HG02759 (cell line): Measurements from ENCODE around the gene MUC2.

Experiments
- ATAC-seq: cut with Tn5 transposase; IDR thresholded peaks from one replicate; pipeline ENCODE4 v1.9.1; 2021; ENCODE audit warnings: mild to moderate bottlenecking, moderate library complexity; ENCODE audit not compliant: unreplicated experiment

The MUC2 gene

DNA sequence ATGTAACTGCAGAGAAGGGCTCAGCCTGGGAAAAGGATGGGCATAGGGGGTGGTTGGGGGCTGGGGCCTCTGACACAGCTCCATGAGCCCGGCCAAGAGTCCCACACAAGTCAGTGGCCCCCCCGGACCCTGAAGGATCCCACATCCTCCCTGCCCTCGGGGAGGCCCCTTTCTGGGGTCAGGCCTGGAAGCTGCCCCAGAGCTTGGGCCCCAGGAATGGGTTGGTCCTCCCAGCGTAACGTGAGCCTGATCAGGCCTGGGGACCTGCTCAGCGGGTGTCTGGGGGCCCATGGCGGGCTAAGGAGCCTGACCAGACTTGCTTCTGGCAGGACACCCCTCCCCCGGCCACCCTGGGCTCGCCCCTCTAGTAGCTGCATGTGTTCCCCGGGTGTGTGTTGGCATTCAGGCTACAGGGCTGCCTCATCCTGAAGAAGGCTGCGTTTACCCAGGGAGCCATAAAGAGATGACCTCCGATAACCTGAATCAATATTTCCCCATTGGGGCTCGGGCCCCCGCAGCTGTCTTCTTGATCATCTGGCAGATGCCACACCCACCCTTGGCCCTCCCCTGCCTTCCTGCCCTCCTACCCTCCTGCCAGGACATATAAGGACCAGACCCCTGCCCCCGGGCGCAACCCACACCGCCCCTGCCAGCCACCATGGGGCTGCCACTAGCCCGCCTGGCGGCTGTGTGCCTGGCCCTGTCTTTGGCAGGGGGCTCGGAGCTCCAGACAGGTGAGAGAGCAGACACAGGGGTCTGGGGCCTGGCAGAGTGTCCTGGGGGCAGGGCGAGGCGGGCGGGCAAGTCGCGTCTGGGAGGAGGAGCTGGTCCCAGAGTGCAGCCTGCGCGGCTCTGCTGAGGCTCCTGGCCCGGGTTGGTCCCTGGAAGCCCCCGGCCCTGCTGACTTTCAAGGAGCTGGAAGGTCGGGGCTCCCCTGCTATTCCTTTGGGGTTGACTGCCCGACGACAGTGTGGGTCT is at the start of gene MUC2:
Gene MUC2 (plus strand): TSS at position 631 of the 978 bp plus-strand sequence.
- no peak for ATAC-seq

- ATAC-seq: no peak
Observed at GRCh38 chr11:1025410-1026162, 49.1 kb upstream of the MUC2 start.

- ATAC-seq: no peak
Observed at GRCh38 chr11:1026163-1026450, 48.6 kb upstream of the MUC2 start.

- ATAC-seq: no peak
Observed at GRCh38 chr11:1026641-1027482, 47.8 kb upstream of the MUC2 start.

DNA sequence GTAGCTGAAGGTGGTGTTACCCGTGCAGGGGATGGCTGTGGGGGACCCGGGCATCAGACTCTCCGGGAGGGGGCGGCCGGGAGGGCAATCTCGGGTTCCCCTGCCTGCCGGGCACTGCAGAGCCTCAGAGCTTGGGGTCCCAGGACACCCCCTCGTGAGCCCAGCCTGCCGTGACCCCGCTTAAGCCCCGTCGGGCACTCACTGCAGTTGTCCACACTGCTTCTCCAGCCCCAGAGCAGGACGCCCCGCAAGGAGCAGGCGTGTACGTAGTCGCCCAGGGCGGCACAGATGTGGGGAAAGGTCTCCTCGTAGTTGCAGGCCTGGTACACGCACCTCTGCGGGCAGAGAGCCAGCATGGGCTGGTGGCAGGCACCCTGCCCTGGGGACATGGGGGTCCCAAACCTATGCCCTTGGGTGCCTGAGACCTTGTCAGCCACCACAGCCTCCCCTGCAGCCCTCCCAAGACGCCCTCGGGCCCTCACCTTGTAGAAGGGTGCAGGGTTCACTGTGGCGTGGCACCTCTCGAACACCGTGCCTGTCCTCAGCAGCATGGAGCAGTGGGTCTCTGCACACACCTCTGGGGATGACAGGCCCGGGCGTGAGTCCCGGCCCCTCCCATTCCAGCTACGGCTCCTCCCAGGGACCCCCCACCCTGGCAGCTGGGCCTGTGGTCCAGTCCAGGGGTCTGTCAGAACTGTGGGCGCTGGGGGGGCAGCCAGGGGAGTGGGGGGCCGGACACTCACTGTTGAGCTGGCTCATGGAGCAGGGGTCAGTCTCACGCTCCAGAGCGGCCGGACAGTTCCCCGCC is 47.0 kb upstream of the MUC2 start:
- ATAC-seq: no peak

- ATAC-seq: no peak
Observed at GRCh38 chr11:1028291-1028540, 46.5 kb upstream of the MUC2 start.

DNA sequence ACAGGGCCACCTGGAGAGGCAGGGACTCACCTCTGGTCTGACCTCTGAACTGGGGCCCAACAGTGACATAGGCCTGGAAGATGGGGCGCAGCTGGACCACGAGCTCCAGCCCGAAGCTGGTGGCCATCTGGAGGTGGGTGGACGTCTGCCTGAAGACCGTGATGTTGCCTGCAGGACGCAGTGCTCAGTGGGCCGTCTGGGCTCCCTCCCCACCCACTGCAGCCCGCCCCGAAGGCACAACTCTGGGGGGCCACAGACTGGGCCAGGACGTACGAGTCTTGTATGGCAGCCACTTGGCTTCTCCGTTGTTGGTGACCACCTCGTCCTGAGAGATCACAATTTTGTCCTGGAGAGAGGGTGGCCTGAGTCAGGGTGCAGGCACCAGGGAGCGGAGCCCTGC is 46.1 kb upstream of the MUC2 start:
- ATAC-seq: no peak

DNA sequence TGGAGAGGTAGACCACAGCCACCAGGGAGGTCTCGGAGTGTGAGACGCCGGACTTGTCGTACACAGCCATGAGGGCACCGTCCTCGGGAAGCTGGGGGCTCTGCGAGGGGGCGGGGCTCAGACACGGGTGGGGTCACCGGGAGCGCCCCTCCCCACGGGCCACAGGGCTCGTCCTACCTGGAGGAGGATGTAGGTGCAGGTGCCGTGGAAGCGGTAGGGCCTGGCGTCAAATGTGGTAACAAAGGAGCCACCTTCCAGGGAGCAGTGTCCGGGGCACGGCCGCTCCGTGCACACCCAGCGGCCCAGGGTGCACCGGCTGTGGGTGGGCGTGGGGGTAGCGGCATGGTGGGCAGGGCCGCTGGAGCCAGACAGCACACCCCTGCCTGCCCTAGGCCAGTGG is 45.6 kb upstream of the MUC2 start:
- no peak for ATAC-seq

DNA sequence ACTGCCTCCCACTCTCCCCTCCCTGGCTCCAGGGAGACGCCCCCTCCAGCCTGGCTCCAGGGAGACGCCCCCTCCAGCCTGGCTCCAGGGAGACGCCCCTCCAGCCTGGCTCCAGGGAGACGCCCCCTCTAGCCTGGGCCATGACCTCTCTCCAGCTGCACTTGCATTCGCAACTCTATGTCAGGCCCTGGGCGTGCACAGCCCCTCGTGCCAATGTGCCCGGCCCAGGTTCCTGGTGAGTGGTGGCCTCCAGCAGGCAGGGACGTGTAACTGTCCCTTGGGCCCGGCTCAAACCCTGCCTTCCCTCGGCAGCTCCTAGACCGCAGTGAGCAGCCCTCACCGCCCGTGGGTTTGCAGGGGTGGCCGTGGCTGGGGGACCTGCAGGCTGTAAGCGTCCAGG is 45.0 kb upstream of the MUC2 start:
- no peak for ATAC-seq

- no peak for ATAC-seq
Observed at GRCh38 chr11:1030086-1030485, 44.6 kb upstream of the MUC2 start.

DNA sequence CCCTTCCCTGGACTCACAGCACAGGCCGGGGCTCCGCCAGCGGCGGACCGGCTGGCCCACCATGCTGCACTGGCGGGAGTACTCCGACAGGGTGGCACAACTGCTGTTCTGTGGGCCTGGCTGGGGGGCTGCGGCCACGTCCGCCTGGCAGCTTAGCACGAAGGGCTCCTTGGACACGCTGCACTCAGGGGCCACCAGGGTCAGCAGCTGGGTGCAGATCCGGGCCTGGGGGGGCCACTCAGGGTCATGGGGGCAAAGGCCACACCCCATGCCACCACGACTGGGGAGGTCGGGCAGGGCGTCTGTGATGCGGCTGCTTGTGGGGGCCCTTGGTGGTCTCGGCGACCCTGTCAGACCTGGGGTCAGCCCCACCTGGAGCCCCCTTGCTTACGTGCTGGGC is 44.1 kb upstream of the MUC2 start:
- no peak for ATAC-seq

DNA sequence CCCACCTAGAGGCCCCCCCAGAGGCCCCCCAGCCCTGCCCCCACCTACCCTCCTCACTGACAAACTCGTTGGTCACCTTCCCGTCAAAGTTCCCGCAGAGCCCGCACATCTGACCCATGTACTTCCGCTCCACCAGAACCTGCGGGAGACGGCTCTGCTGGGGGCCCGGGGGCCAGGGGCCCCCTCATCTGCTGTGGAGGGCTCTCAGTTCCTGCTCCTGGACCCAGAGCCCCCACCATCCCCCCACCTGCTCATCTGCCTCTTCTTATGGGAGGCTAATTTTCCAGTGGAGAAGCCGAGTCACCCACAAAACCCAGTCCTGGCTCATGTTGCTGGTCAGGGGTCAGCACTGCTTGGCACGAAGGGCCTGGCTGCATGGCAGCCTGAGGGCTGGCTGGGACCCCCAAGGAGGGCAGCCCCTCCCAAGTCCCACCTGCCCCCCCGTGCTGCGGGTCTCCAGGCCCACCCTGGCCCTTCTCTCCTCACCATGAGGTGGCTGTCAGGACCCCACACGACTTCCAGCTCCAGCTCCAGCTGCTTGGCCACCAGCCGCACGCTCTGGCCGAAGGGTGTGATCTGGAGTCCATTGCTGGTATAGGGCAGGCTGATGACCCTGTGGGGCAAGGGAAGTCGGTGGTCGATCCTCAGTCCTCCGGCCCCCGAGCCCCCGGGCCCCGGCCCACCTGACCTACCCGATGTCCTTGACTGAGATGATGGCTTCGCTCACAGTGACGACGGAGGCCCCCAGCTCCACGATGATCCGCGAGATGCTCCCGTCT is 43.4 kb upstream of the MUC2 start:
- ATAC-seq: no peak

DNA sequence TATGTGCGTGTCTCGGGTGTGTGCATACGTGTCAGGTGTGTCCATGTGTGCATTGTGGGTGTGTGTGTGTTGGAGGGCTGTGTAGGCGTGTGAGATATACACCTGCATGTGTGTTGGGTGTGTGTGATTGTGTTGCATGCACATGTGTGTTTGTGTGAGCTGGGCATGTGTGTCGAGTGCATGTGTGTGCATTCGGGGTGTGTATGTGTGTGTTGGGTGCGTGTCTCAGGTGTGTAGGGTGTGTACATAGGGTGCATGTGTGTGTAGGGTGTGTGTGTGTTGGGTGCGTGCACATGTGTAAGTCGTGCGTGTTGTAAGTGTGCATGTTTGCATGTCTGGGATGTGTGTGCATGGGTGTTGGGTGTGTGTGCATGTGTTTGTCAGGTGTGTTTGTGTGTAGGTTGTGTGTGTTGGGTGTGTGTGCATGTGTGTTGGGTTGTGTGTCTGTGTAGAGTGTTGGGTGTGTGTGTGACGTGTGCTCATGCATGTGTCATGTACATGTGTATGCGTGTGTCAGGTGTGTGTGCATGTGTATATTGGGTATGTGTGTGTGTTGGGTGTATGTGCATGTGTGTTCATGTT is 42.3 kb upstream of the MUC2 start:
- no peak for ATAC-seq

DNA sequence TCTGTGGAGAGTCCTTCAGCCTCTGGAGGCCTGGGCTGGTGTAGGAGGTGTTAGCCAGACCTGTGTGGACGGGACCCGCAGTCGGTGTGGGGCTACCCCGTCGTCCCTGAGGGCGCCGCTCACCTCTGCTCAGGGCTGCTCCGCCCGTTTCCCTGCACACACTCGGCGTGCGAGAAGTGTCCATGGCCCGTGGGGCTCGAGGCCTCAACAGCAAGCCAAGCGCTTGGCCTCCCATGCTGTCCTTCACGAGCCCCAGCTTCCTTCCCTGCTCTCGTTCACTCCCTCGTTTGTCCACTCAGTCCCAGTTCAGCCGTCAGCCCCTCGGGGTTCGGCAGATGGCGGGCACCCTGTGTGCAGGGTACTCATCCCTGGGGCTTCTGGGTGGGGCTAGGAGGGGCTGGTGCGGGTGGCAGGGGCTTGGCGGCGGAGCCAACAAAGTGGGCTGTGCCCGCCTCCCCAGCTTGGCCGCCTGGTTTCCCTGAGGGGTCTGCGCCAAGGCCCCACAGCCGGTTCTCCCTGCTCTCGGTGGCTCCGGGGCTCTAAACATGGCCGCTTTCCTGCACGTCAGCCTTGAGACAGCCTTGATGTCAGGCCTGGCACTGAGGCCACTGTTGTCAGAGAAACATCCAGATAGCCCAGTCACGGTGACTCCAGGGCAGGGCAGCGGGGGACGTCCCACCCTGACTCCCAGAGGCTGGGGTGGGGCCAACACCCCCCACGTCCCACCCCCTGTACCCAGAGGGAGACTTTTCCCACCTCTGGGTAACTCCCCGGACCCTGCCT is 41.5 kb upstream of the MUC2 start:
- no peak for ATAC-seq

DNA sequence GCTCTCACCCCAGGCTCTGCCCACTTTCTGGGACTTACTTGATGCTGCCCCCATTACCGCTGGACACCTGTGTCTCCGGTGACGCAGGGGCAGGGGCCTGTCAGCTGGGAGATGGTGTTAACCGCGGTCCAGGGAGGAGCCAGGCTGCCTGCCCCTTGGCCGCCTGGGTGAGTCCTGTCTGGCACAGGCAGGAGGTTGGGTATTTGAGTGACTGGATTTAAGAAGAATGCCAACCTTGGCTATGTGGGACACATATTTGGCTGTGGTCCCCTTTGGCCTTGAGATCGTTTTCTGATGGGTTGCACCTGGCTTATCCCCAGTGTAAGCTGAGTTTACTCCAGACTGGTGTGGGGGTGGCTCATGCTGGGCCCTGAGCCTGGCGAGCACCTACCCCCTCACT is 40.7 kb upstream of the MUC2 start:
- ATAC-seq: no peak

DNA sequence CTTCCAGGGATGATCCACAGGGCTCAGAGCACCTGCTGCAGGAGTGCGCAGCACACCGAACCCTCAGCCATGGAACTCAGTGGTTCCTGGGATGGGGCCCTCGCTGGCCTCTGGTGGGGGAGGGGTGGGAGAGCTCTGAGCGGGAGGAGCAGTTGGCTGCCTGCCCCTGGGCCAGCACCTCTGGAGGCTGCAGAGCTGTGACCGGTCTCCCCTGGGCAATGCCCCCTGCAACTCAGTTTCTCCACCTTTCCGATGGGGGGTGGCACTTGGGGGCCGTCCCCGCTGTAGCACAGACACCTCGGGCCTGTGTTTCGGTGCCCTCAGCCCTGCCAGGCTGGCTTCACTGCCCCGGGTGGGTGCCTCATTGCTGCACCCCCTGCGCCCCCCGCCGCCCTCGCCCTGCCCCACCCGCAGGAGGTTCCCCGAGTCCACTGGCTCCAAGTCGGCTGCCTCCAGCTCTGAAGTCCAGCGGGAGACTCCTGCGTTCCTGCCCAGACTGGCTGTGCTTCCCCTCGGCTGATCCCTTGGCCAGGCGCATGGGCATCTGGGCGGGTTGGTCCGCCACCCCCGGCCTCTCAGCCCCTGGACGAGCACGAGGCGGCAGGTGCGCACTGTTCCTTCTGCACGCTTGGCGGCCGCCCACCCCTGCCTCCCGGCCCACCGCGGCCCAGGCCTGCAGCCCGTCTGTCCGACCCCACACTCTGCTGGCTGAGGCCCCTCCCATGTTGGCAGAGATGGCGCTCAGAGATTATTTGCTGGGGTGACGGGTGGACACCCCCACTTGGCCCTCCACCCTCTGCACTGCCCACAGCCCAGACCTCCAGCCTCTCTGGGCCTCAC is 40.0 kb upstream of the MUC2 start:
- no peak for ATAC-seq

DNA sequence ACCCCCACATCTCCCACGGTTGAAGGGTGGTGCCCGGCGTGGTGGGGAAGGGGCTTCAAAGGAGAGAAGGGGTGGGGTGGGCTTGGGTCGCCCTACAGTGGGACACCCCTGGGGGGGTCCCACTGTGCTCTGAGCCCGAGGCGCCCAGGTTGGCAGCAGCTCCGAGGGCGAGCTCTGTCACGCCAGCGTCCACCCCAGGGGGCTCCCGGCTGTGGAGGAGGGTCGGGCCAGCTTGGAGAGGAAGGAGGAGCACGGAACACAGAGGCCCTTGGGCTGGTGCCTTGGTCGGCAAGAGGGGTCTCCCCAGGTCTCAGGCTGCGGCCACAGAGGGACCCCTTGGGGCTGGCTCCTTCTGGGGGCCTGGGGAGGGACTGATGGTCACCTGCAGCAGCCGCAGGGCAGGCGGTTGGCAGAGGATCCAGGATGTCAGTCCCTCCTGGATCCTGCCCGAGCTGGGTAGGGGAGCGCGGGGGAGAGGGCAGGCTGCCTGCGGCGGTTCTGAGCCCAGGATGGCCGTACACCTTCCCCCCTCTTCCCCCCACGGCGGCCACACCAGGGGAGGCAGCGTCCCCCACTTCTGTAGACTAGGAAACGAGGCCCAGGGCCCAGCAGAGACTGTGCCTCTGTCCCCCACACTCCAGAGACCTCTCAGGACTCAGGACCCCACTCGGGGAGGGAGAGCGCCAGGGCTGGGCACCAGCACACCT is 38.9 kb upstream of the MUC2 start:
- ATAC-seq: no peak
